HCEC 1CT (cell line): Measurements from ENCODE around the gene MYCL.

Source experiments
- DNase-seq: peaks from one replicate; pipeline ENCODE4 v3.0.0-alpha.2; 2017

MYCL gene, protein sequence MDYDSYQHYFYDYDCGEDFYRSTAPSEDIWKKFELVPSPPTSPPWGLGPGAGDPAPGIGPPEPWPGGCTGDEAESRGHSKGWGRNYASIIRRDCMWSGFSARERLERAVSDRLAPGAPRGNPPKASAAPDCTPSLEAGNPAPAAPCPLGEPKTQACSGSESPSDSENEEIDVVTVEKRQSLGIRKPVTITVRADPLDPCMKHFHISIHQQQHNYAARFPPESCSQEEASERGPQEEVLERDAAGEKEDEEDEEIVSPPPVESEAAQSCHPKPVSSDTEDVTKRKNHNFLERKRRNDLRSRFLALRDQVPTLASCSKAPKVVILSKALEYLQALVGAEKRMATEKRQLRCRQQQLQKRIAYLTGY

DNA sequence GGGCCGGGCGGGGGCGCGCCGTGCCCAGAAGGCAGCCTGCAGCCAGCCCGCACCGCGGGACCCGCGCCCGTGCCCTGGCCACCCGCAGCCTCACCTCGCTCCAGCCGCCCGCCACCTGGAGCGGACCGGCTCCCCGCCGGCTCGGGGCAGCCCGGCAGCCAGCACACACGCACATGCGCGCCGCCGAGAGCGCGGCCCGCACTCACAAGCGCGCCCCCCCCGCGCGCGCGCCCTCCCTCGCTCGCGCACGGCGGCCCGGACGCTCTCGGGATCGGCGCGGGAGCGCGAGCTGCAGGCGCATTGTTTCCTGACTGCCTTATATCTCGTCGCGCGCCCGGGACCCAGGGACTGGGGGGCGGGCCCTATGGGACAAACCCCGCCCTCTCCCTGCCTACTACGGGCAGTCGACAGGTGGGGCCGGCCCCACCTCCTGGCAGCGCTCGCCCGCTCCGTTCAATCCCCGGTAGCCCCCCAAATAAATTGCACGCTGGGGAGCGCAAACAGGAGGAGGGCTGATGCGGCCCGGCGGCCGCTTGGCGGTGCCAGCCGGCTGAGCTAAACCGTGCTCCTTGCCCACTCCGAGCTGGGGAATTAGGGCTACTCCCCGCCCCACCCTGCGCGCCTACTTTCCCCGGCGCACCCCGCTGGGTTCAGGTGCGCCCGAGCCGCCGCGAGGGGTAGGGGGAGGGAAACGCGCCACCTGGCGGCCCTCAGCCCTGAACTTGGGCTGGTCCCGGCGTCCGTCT is at the start of gene MYCL:
Gene MYCL (minus strand): TSS at position 204 of the 746 bp plus-strand sequence. CDS start 483 bp downstream, outside the sequence.
- DNase-seq = peak; percentile 23

DNA sequence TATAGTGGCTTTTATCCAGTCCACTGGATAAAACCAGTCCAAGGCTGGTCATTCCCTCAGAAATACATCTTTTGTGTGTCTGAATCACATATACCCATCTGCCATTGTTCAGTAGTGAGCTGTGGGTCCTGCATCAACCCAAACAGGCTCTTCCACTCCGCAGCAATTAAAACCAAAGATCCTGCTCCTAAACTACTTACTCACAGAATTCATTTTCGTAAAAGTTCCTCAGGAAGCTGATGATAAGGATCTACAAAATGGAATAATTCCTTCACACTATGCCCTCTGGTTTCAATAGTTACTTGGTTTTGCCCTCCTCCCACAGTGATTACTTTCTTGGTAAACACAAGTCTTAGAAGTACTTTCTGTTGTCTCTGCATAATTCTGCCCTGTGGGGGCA is 48.2 kb upstream of the MYCL start:
- no peak for DNase-seq

DNA sequence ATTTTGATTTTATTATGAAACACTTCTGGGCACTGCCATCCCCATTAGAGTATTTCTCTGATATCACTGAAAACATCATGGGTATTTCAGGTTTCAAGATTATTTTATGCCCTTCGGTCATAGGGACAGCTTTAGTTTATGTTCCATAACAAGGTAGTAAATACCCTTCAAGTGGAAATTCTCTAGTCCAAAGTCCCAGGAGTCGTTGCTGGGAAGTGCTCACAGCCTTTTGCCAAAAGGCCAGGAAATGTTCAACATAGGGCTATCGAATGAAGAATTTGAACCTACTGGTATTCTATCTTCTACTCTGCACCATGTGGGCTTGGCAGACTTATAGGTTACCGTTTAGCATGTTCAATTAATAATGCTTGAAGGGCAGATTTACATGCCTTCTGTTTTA is 45.5 kb upstream of the MYCL start:
- no peak for DNase-seq

DNA sequence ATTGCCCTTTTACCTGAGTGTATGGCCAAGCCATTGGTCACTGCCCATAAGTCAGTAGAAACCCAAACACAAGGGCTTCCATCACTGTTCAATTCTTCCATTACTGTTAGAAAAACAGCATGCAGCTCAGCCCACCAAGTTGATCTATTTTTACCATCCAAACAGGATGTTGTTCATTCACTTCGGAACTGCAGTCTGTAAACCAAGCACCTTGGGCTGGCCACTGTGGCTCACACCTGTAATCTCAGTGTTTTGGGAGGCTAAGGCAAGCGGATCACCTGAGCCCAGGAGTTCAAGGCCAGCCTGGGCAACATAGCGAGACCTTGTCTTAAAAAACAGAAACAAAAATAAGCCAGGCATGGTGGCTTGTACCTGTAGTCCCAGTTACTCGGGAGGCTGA is 44.5 kb upstream of the MYCL start:
- DNase-seq = no peak

DNA sequence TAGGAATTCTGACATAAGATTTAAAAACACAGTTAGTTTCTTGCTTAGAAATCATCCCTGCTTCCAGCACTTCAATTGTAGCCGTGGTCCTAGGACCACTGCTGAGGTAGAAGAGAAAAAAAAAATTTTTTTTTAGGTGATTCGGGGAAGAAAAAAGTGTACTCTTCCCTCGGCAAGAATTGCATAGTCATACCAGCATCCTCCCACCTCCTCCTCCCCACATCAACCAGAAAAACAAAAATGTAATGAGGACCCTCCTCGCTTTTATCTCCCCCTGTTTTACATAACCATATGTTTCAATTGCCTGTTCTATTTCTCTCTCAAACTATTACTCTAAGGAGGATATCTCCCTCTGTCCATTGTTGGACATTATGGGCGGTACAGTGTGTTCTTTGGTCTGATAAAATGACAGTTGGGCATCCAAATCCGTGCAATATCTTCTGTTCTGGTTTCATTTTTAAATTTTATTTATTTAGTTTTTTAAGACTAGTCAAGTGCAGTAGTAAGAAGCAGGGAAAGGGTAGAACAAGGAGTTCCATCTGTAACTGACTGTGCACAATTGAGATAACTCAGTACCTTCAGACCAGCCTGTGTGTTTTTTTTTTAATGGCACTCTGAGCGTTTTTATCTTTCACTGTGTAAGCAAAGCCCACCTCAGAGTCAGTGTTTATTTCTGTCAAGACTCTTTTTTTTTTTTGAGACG is 42.8 kb upstream of the MYCL start:
- DNase-seq = no peak

DNA sequence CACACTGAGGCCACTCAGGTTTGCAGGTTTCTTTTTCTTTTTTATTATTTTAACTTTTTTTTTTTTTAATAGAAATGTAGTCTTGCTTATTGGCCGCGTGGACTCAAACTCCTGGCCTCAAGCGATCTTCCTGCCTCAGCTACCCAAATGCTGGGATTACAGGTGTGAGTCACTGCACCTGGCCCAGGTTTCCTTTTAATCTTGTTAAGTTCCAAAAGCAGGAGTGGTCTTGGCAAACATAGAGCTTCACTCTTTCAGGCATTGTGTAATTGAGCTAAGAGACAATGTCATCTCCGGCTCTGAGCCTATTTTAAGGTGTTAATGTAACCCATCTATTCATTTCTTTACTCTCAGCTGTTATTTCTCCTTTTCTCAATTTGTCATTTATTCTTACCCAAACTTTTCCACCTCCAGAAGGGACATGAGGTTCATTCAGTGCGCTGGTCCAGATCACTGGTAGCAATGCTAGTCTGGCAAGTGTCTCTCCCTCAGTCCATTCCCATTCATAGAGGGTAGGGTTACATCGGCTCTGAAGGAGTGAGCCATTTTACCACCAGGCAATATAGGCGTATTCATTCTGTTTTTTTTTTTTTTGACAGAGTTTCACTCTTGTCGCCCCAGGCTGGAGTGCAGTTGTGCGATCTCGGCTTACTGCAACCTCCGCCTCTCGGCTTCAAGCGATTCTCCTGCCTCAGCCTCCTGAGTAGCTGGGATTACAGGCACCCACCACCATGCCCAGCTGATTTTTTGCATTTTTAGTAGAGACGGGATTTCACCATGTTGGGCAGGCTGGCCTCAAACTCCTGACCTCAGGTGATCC is 42.0 kb upstream of the MYCL start:
- DNase-seq = no peak

DNA sequence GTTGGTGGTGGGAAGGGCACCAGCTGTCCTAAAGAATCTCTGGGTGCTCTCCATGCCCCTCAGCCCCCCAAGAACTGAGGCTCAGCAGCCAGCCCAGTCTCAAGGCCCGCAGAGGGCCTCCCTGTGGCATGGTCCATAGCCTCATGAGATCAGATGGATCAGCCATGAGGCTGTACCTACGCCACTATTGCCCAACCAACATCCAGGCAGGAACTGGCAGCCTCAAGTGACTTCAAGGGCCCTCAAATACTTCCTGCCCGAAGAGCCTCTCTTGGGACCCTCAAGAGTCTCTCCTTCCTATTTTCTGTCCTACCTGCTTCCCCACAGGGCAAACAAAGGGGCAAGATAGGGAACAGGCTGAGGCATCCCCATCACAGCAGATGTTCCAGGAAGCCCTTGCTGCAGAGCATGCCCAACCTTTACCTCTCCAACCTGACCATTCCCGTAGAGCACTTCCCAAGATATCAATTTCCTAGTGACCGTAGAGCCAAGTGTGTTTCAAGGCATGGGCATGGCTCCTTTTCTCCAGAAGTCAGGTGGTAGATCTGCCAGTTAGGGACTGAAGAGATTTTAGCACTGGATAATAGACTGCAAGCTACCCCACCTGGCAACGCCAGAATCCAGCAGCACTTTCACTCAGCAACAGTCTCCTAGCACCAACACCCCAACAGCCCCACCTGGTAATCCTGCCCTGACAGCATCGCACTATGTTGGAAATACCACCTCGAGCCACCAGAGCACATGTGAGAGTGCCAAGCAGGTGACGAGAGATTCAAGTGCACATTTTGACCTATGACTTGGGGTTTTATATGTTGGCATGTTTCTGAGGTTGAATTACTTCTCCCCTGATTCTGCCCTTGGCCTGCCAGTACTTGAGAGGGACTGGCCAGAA is 39.5 kb upstream of the MYCL start:
- DNase-seq = no peak

DNA sequence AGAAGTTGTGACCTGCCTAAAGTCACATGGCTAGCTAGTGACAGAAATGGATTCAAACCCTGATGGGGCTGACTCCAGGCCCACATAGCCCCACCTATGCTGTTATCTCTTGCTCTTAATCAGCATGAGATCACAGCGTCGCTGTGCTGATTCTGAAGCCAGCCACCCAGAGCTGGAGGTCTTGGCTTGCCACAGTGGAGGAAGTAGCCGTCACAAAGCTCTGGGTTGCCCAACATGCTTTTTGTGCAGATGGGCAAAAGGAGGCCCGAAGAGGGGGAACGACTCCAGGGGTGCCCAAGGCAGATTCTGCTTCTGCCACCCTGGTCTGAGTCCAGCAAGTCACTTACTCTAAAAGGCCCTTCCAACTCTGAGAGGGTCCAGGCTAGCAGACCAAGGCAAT is 38.5 kb upstream of the MYCL start:
- no peak for DNase-seq

DNA sequence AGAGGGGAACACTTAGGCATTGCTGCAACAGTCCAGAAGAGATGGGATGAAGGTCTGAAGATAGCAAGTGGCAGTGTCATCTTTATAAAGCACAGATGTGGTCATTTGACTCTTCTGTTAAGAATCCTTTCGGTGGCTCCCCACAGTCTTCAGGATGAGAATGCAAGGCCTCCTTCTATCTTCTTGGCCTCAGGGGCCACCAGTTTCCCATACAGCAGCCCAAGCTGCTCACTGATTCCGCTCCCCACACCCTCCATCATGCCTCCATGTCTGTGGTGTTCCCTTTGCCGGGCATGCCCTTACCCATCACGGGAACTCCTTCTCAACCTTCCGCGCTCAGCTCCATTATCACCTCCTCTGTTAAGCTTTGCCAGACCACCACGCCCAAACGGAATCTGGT is 37.1 kb upstream of the MYCL start:
- no peak for DNase-seq

DNA sequence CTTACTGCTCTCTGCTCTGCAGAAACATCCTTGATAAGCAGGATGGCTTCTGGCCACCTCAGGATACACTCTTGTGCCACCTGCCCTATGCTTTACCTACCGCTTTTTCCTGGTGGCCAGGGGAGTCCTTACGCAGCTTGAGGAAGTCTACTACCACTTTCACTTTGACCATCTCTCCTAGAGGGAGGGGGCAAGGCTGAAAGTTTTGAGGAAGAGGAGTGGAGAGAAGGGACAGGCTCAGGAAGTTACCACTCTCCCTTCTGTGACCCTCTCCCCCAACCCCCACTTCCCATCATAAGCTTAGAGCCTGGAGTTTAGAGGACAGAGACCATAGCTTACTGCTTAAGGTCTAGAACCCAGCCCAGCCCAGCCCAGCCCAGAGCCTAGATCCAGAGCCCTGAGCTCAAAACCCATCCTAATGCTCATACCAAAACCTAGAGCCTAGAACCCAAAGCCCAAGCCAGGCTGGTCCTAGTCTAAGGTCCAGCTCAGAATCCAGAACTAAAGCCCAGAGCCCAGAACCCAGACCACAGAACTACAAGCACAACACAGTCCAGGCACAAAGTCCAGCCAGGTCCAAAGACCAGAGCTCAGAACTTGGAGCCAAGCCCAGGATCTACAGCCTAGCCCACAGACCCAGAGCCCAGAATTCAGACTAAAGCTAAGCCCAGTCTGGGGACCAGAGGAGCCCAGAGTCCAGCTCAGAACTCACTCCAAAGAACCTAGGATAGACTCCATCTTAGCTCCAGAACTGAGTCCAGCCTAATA is 35.2 kb upstream of the MYCL start:
- DNase-seq = no peak

DNA sequence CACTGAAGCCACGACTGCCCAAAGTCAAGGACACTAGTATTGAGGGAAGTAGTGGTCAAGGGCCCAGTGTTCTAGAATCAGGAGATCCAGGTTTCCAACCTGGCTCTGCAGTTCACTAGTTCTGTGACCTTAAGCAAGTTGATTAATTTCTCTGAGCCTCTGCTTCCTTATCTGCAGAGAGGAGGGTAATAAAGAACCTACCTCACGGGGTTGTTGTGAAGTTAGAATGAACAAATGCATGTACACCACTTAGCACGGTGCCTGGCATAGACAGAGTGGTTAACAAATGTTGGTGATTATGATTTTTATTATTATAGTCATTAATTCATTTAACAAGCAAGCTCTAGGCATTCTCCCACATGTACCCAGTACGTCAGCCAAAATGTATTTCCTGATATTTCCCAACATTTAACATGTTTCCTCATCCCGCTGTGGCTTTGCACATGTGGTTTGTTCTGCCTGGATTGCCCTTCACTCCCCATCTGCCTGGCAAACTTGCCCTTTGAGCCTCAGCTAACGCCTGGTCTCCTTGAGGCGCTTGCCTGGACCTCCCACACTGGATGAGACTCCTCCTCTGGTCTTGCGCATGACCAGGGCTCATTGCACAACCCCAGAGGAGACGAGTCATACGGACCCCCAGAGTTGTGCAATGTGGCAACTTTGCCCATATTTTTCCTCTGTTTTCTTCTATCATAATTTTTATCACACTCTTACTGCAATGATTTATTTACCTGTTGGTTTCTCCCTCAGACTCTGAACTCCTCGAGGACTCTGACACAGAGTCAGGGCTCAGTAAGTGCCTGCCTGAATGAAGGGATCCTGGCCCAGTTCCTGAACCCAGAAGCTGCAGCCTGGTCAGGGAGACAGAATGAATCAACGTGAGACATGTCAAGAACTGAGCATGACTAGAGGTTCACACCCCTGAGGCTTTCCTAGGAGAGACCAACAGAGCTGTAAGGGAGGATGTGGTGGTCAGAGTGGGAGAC is 32.5 kb upstream of the MYCL start:
- peak; percentile 100 for DNase-seq

DNA sequence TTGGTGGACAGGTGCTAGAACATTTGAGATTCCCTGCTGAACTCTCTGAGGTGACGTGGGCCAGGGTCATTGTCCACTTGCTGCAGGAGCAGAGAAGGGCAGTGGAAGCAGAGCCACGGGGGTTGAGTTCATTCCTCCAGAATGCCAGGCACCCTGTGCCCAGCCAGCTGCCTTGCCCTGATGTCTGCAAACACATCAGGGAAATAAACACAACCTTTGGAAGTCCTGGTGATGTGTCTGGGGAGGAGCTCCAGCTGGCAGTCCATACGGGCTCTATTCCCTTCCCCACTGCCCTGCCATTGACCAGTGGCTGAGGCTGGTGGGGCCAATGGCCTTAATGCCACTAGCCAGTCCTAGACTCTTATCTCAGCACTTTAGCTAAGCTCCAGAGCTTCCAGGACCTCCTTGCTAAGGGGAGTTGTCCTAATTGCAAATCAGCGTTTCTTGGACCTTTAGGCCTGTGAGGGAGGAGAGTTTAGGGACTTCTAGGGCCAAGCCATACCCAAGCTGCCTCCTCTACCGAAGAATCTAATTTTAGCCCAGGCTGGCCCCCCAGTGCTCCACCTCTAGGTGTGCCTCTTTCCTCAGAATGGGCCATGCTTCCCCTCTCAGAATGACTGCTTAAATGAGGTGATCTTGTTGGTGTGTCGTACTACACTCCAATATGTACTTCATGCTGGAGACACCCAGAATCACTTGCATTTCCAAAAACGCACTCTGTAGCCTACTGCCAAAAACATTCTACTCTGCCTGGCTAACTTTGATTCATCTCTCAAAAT is 27.3 kb upstream of the MYCL start:
- DNase-seq = no peak

DNA sequence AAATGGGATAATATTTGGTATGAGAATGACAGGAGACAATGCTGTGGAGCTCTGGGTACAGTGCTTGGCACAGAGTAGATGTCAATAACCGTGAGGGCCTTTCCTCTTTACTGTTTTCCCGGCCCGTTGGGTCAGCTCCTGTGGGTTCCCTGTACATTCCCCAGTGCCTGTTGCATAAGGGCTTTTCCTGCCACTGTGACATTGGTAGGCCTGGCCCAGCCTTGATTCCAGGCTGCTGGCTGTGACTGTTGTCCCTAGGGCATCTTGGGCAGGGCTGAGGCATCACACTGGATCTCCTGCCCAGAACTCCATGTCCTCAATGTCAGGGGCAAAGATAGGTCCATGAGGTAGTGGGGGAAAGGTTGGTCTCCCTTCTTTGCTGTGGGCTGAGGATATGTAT is 25.8 kb upstream of the MYCL start:
- no peak for DNase-seq

DNA sequence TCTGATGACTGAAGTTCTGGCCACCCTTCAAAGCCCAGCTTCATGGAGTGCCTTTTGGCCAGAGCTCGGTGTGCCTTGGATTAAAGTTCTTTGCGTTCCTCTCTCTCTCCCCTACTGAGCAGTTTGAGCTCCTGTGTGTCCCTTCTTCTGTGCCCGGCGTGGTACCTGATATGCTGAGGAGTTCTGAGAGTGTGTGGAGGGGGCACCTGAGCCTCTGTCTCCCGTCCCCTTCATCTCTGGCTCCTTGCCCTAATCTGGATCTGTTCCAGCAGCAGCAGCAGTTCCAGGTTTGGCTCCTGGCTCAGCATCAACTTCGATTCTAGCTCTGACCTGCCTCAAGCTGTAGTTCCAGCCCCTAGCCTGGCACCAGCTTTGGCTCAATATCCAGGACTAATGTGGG is 25.1 kb upstream of the MYCL start:
- DNase-seq = no peak

DNA sequence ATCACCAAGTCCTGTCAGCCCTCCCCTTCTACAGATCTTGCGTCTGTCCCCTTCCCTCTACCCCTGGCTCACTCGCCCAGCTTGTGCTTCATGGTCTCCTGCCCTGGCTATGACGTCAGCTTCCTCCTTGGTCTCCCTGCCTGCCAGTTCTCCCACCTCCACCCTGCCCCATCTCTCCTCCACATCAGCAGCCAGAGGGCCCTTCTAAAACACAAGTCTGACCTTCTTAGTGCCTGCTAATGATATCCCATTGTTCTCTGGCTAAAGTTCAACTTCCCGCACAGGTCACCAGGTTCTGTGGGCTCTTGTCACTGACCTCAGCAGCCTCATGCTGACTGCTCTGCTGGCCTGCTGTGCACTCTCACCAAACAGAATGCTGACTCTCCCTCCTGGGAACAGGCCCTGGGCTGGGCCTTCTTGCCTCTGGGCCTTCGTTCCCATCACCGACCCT is 24.7 kb upstream of the MYCL start:
- DNase-seq = no peak

DNA sequence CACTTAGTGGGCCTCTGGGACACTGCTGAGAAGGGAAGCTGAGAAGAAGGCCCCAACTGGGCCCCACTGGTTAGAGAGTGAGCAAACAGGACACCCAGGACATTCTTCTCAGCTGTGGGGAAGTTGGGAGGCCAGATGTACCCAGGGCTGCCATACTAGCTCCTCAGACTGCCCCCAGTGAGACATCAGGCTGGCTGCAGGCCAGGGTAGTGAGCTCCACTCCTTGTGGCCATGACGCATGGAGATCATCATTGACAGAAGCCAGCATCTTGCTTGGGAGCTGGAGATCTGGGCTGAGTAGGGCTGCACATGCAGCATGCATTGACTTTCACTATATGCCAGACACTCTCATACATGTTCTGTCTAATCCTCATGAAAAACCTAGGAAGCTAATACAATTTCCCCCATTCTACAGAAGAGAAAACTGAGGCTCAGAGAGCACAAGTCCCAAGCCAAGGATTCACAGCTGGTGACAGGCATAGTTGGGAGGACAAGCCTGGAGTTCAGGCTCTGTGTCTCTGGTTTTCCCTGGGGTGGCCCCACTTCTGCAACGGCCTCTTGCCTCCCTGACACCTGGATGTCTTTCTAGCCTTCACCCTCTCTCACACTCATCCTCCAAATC is 24.1 kb upstream of the MYCL start:
- DNase-seq = peak; percentile 48

DNA sequence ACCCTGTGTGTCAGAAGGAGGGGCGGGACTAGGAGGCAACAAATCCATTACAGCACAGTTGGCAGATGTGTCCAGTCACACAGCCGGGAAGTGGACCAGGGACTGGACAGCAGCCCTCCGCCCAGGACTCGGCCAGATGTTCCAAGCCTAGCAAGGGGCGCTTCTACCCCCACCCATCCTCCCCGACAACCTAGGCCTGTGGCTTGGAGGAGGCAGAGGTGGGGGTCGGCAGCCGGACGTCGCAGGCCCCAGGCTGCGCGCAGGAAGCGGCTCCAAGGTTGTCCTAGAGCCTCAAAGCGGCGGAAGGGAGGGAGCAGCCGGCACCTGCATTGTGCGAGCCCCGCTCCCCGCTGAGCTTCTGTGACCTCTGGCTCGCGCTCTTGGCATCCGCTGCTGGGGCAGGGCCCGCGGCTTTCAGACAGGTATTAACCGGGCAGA is 20.6 kb upstream of the MYCL start:
- DNase-seq = no peak

DNA sequence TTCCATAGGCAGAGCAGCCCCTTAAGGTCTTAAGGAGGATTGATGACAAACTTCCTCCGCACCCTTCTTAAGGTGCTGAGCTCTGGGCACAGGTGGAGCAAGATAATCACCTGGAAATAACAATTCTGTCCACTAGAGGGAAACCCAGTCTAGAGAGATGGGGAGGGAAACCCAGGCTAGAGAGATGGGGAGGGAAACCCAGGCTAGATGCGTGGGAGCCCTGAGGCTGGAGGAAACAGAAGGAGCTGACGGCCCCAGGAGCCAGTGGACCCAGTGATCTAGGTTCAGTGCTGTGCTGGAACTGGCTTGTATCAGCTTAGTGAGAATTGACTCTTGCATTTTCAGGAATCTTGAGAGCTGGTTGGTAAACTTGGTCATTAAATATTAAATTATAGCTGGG is 17.8 kb upstream of the MYCL start:
- peak; percentile 50 for DNase-seq
